ENCODE measurements around the gene CPT1B. TPM values are rescaled to one million over a fixed set of nuclear protein-coding genes. Genes with fewer than 3 reads are reported as not detected.
A peak's percentile ranks its signal among the peaks of the same experiment; 100 is the strongest.

The CPT1B gene
- total RNA-seq, 1 experiment from 2014 or later = 19.2 TPM

DNA sequence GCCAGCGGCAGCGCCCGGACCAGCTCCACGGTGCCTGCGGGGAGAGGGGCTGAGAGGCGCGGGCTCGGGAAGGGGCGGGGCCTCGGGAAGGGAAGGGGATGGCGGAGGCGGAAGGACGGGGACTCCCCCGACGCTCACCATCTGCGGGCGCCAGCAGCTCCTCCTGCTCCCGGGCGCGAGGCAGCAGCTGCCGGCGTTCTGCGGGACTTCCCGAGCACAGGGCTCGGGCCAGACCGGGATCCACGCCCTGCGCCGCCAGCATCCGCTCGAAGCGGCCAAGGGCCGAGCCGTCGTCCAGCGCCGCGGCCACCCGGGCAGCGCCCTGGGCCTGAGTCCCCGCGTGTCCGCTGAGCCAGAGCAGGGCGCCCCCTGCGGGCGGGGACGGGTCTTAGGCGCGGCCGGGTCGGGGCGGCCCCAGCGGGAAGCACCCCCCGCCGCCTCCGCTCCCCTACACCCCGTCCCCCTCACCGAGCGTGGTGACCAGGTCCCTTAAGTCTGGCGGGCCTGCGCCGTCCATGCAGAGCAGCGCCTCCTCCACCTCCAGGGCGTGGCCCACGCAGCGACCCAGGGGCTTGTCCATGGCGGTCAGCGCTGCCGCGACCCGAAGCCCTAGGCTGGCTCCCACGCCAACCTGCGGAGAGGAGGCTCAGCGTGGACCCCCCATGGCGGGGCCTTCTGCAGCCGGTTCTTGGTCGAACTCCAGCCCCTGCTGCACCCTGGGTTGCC lies 52.0 kb downstream of the CPT1B start:
- Histone ChIP-seq H3K36me3 (ENCODE audit: insufficient read depth, low read length, poor library complexity, severe bottlenecking) (peaks cover 35% of the 10 kb centered on the region), H3K9me3 (ENCODE audit: low read depth, low read length, poor library complexity, severe bottlenecking) (no peaks in the 10 kb centered on the region), H3K27ac (ENCODE audit: low read depth, low read length, poor library complexity, severe bottlenecking) (peak overlapping the region; percentile 90), H3K4me3 (ENCODE audit: low read depth, low read length, poor library complexity, severe bottlenecking) (peak overlapping the region; percentile 65), H3K4me1 (ENCODE audit: insufficient read depth, low read length, poor library complexity, severe bottlenecking) (peaks cover 30% of the 10 kb centered on the region), H3K27me3 (replicated peaks; ENCODE audit: insufficient read depth, low read depth, low read length, poor library complexity) (peaks cover 17% of the 10 kb centered on the region)
- no TSS peak for BruUV-seq (replicated peaks)
- intact Hi-C loops (cut with micrococcal nuclease; ENCODE audit: unreplicated experiment) = no loop called here
- ChIA-PET CTCF (interaction anchor here (0.6 to 2.2 kb wide), 9 partner anchors 9 to 274 kb away, joined by 3 to 19 read pairs (median 12); partner anchors contain the start of genes LMF2, NCAPH2 and SYCE3), POLR2A (ENCODE audit: low non-redundant PET) (interaction anchor here (0.7 to 1.0 kb wide), 3 partner anchors 17 to 282 kb away, joined by 4 to 8 read pairs (median 4); partner anchors contain the start of gene TUBGCP6)
- TF ChIP-seq, protein P1, sequence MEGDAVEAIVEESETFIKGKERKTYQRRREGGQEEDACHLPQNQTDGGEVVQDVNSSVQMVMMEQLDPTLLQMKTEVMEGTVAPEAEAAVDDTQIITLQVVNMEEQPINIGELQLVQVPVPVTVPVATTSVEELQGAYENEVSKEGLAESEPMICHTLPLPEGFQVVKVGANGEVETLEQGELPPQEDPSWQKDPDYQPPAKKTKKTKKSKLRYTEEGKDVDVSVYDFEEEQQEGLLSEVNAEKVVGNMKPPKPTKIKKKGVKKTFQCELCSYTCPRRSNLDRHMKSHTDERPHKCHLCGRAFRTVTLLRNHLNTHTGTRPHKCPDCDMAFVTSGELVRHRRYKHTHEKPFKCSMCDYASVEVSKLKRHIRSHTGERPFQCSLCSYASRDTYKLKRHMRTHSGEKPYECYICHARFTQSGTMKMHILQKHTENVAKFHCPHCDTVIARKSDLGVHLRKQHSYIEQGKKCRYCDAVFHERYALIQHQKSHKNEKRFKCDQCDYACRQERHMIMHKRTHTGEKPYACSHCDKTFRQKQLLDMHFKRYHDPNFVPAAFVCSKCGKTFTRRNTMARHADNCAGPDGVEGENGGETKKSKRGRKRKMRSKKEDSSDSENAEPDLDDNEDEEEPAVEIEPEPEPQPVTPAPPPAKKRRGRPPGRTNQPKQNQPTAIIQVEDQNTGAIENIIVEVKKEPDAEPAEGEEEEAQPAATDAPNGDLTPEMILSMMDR (conservative IDR thresholded peaks at IDR 0.05; ENCODE audit: low read depth, low read length) = peak; percentile 62
- no peak for TF ChIP-seq EZH2 (IDR thresholded peaks at IDR 0.05; ENCODE audit: borderline replicate concordance, low read depth, low read length, poor library complexity, severe bottlenecking)
- peak; percentile 90 for DNase-seq (ENCODE audit: low spot score)

DNA sequence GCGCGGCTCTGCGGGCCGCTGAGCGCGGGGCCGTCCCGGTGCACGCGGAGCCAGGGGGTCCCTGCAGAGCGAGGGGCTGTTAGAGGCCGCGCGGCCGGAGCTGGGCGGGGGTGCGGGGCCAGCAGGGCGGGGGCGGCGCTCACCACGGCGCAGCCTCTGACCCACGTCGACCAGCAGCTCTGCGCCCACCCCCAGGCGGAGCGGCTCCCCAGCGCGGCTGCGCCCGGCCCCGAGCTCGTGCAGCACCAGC lies 52.4 kb downstream of the CPT1B start:
- TF ChIP-seq EZH2 (IDR thresholded peaks at IDR 0.05; ENCODE audit: borderline replicate concordance, low read depth, low read length, poor library complexity, severe bottlenecking) = no peak
- TF ChIP-seq, protein P1 (conservative IDR thresholded peaks at IDR 0.05; ENCODE audit: low read depth, low read length) = no peak; the same call in 1 of the 2 replicates
- CTCF ChIA-PET = interaction anchor here (0.6 to 2.2 kb wide), 14 partner anchors 10 to 284 kb away, joined by 3 to 20 read pairs (median 8); partner anchors contain the start of genes LMF2, NCAPH2 and SYCE3
- Histone ChIP-seq H3K36me3 (ENCODE audit: insufficient read depth, low read length, poor library complexity, severe bottlenecking) (peaks cover 40% of the 10 kb centered on the region), H3K27me3 (replicated peaks; ENCODE audit: insufficient read depth, low read depth, low read length, poor library complexity) (peaks cover 12% of the 10 kb centered on the region), H3K4me3 (ENCODE audit: low read depth, low read length, poor library complexity, severe bottlenecking) (peak overlapping the region; percentile 65), H3K9me3 (ENCODE audit: low read depth, low read length, poor library complexity, severe bottlenecking) (no peaks in the 10 kb centered on the region), H3K27ac (ENCODE audit: low read depth, low read length, poor library complexity, severe bottlenecking) (peak overlapping the region; percentile 90), H3K4me1 (ENCODE audit: insufficient read depth, low read length, poor library complexity, severe bottlenecking) (peaks cover 25% of the 10 kb centered on the region)
- BruUV-seq (replicated peaks) = no TSS peak
- no peak for DNase-seq (ENCODE audit: low spot score)
- intact Hi-C loops (cut with micrococcal nuclease; ENCODE audit: unreplicated experiment) = no loop called here
- POLR2A ChIA-PET (ENCODE audit: low non-redundant PET) = interaction anchor here (0.7 to 1.0 kb wide), 3 partner anchors 16 to 282 kb away, joined by 4 to 8 read pairs (median 4); partner anchors contain the start of gene TUBGCP6

DNA sequence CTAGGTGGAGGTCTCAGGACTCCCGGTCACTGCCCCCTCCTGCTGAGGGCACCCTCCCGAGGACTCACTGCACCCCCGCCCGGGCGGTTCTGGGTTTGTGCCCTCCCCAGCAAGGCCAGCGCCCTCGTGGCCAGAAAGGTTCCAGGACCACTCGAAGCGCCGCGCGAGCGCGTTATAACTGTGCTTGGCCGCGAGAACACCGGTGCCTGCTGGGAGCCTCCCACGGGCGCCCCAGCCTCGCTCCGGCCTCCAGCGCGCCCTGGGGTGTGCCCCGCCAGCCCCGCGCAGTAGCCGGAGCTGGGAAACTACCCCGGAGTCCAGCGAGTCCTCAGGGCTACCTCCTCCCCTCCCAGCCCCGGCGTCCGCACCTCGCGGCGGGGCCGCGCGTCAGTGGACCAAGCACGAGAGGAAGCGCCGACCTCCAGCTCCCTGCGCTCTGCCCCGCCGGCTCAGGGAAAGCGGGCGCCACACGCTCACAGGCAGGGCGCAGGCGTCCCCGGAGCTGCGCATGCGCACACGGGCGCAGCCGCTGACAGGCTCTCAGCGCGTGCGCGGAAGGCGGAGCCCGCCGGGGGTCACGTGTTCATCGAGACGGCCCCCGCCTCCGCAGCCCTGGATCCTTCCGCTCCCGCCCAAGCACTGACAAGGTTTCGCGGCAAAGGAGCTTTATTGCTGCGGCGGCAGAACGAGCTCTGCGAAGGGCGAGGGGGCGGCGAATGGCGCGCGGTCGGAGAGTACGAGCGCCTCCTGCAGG lies 52.9 kb downstream of the CPT1B start, which contains the start of gene SCO2:
TSS of gene SCO2 (minus strand) at position 495 of the 754 bp plus-strand sequence. CDS start 1,187 bp downstream, outside the sequence.
- ChIA-PET POLR2A (ENCODE audit: low non-redundant PET) (interaction anchor here (0.6 to 1.0 kb wide), 4 partner anchors 16 to 281 kb away, joined by 4 to 8 read pairs (median 4); partner anchors contain the start of gene TUBGCP6), CTCF (interaction anchor here (0.5 to 2.2 kb wide), 15 partner anchors 10 to 283 kb away, joined by 3 to 20 read pairs (median 8); partner anchors contain the start of genes LMF2, NCAPH2 and SYCE3)
- peaks cover 7% of the 10 kb centered on the region for H3K27me3 ChIP-seq (replicated peaks; ENCODE audit: insufficient read depth, low read depth, low read length, poor library complexity)
- peak within 1 kb of the TSS; percentile 90 for H3K27ac ChIP-seq (ENCODE audit: low read depth, low read length, poor library complexity, severe bottlenecking)
- TF ChIP-seq, protein P1 (conservative IDR thresholded peaks at IDR 0.05; ENCODE audit: low read depth, low read length) = peak; percentile 64; the same call in 1 of the 2 replicates
- no peak for TF ChIP-seq EZH2 (IDR thresholded peaks at IDR 0.05; ENCODE audit: borderline replicate concordance, low read depth, low read length, poor library complexity, severe bottlenecking)
- peaks cover 40% of the 10 kb centered on the region for H3K36me3 ChIP-seq (ENCODE audit: insufficient read depth, low read length, poor library complexity, severe bottlenecking)
- BruUV-seq (replicated peaks) = no TSS peak
- intact Hi-C loops (cut with micrococcal nuclease; ENCODE audit: unreplicated experiment) = no loop called here
- DNase-seq (ENCODE audit: low spot score) = peak; percentile 98
- H3K9me3 ChIP-seq (ENCODE audit: low read depth, low read length, poor library complexity, severe bottlenecking) = no peaks in the 10 kb centered on the region
- H3K4me3 ChIP-seq (ENCODE audit: low read depth, low read length, poor library complexity, severe bottlenecking) = peak within 1 kb of the TSS; percentile 65
- peaks cover 20% of the 10 kb centered on the region for H3K4me1 ChIP-seq (ENCODE audit: insufficient read depth, low read length, poor library complexity, severe bottlenecking)
